Esophagus squamous epithelium (tissue), 5 donors: Measurements from ENCODE around the gene GPSM1. TPM values are rescaled to one million over a fixed set of nuclear protein-coding genes. Genes with fewer than 3 reads are reported as not detected.

Source experiments
- DNase-seq: peaks from one replicate; lab custom pipeline; 2025; lab: John Stamatoyannopoulos, UW
- H3K27ac ChIP-seq, 4 donors: fragments of 200-600 bp; sonication (generic); one replicate each; pipeline ENCODE4 v1.5.1; 2016 to 2019; ENCODE audit warnings: mild to moderate bottlenecking in 1 of 4
- H3K27me3 ChIP-seq, 4 donors: fragments of 200-600 bp; sonication (generic); 1 replicate in 3 of 4; 2 replicates in 1 of 4; pipeline versions ENCODE4 v1.5.1 to v1.6.0; 2017 to 2021; ENCODE audit warnings: antibody characterized with exemption in 1 of 4
- H3K36me3 ChIP-seq, 3 donors: fragments of 200-600 bp; sonication (generic); one replicate each; pipeline ENCODE4 v1.5.1; 2016 to 2019
- H3K4me1 ChIP-seq, 3 donors: fragments of 200-600 bp; sonication (generic); one replicate each; pipeline ENCODE4 v1.5.1; 2017 to 2019
- H3K4me3 ChIP-seq, 4 donors: fragments of 200-600 bp; sonication (generic); 1 replicate in 3 of 4; 2 replicates in 1 of 4; pipeline ENCODE4 v1.5.1; 2016 to 2019; ENCODE audit warnings: mild to moderate bottlenecking in 2 of 4, moderate library complexity in 1 of 4
- H3K9me3 ChIP-seq, 3 donors: fragments of 200-600 bp; sonication (generic); one replicate each; pipeline ENCODE4 v1.5.1; 2016 to 2019
- CTCF ChIP-seq, 6 experiments: fragments of 450-650 bp in 4 of 6; fragments of 200-600 bp in 2 of 6; sonication (generic) in 2 of 6; IDR thresholded peaks; one replicate each; pipeline ENCODE4 v1.5.1; 2016 to 2019; ENCODE audit warnings: antibody characterized with exemption in 6 of 6, mild to moderate bottlenecking in 4 of 6, moderate library complexity in 4 of 6
- POLR2A ChIP-seq, 4 donors: fragments of 450-650 bp; IDR thresholded peaks; one replicate each; pipeline ENCODE4 v1.6.1; 2017; ENCODE audit warnings: antibody characterized with exemption in 4 of 4, mild to moderate bottlenecking in 4 of 4, moderate library complexity in 3 of 4
- WGBS, 2 donors: methylation state at CpG; one replicate each; pipeline ENCODE4 v1.1.5; 2018; 5-methylcytosine and 5-hydroxymethylcytosine counted together
- intact Hi-C: fragments of 100-400 bp; cut with DNase I; formaldehyde crosslinking; loops from one replicate; pipeline ENCODE4 v1.15.0; 2022
- total RNA-seq, 4 donors: library from RNA; depleted of rRNA; stranded (reverse); fragments of >200 nt; gene quantifications; one replicate each; pipeline ENCODE4 v1.1.0, GENCODE V29; 2016
- donor health status: DM: yes; HTN: yes; CAD: no.

GPSM1 gene
- total RNA-seq, 4 donors from 2014 or later = 0.72 to 8.2 (median 1.9) TPM

DNA sequence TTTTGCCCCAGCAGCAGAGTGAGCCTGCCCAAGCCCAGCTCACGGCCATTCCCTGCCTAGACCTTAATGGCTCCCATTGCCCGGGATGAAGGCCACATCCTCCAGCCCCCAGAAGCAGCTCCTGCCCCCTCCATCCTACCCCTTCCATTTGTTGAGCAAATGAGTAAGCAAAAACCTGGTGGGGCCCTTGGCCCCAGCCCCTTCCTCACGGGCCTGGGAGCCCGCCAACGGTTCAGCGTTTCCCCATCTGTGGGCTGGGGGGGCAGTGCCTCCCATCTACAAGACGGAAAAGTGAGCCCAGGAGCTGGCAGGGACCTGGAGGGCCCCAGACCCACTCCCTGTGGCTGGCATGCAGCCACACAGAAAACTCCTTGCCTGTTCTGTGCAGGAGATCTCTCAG is 27.8 kb upstream of the GPSM1 start:
- H3K36me3 ChIP-seq = no peaks in the 10 kb centered on the region
- no peak for DNase-seq
- no peak overlapping the region for H3K4me3 ChIP-seq
- intact Hi-C loops = no loop called here
- peaks cover 0 to 71% (median 0%) of the 10 kb centered on the region in 4 donors for H3K27me3 ChIP-seq
- no peak overlapping the region for H3K27ac ChIP-seq
- peaks cover 0 to 25% (median 8%) of the 10 kb centered on the region in 3 donors for H3K4me1 ChIP-seq
- no peaks in the 10 kb centered on the region for H3K9me3 ChIP-seq
- 0% methylated on average over 1 of the region's 7 CpGs; no CpG with 5 or more reads in 1 of the 2 donors for WGBS, 2 donors
- TF ChIP-seq POLR2A (IDR thresholded peaks at IDR 0.05) (no peak), CTCF (IDR thresholded peaks at IDR 0.05) (no peak)

DNA sequence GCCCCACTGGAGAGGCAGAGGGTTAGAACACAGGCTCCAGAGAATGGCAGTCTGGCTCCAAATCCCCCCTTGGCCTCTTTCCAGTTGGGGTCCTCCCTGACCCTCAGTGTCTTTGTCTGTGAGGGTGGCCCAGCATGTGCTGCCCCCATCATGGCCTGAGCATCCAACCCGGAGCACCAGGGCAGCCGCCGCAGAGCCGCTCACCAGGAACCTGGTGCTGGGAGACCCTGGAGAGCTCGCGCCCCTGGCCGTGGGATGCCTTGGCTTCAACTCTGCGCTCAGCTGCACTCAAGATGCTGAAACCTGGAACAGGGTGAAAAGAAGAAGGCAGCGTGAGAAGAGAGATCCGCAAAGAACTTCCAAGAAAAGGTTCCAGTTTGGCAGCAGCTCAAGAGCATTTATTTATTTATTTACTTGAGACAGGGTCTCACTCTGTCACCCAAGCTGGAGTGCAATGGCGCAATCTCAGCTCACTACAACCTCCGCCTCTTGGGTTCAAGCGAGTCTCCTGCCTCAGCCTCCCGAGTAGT is 27.3 kb upstream of the GPSM1 start:
- intact Hi-C loops = no loop called here
- Histone ChIP-seq H3K4me1 (peaks cover 0 to 25% (median 8%) of the 10 kb centered on the region in 3 donors), H3K9me3 (no peaks in the 10 kb centered on the region), H3K4me3 (no peak overlapping the region), H3K36me3 (no peaks in the 10 kb centered on the region), H3K27ac (no peak overlapping the region), H3K27me3 (peaks cover 0 to 71% (median 0%) of the 10 kb centered on the region in 4 donors)
- TF ChIP-seq POLR2A (IDR thresholded peaks at IDR 0.05) (no peak), CTCF (IDR thresholded peaks at IDR 0.05) (no peak)
- WGBS, 2 donors = 64 to 82% methylated on average over 6 to 9 of the region's 14 CpGs
- DNase-seq = no peak

GRCh38 chr9:136300866-136301265 is 26.5 kb upstream of the GPSM1 start:
- H3K4me1 ChIP-seq = peaks cover 0 to 25% (median 8%) of the 10 kb centered on the region in 3 donors
- H3K4me3 ChIP-seq = no peak overlapping the region
- no peaks in the 10 kb centered on the region for H3K9me3 ChIP-seq
- no peak for DNase-seq
- WGBS, 2 donors = 89 to 97% methylated on average over 3 to 13 of the region's 13 CpGs
- TF ChIP-seq CTCF (IDR thresholded peaks at IDR 0.05) (no peak), POLR2A (IDR thresholded peaks at IDR 0.05) (no peak)
- H3K27ac ChIP-seq = no peak overlapping the region
- H3K27me3 ChIP-seq = peaks cover 0 to 72% (median 0%) of the 10 kb centered on the region in 4 donors
- no peaks in the 10 kb centered on the region for H3K36me3 ChIP-seq
- intact Hi-C loops = no loop called here

- H3K4me3 ChIP-seq = no peak overlapping the region
- no peaks in the 10 kb centered on the region for H3K9me3 ChIP-seq
- peaks cover 0 to 72% (median 0%) of the 10 kb centered on the region in 4 donors for H3K27me3 ChIP-seq
- H3K4me1 ChIP-seq = peaks cover 0 to 9% (median 0%) of the 10 kb centered on the region in 3 donors
- no peak overlapping the region for H3K27ac ChIP-seq
- 89% methylated on average over 7 to 11 of the region's 12 CpGs for WGBS, 2 donors
- no peaks in the 10 kb centered on the region for H3K36me3 ChIP-seq
- TF ChIP-seq POLR2A (IDR thresholded peaks at IDR 0.05) (no peak), CTCF (IDR thresholded peaks at IDR 0.05) (no peak)
- no peak for DNase-seq
- intact Hi-C loops = no loop called here
These were observed 24.8 kb upstream of the GPSM1 start for GRCh38 chr9:136302527-136302926.

DNA sequence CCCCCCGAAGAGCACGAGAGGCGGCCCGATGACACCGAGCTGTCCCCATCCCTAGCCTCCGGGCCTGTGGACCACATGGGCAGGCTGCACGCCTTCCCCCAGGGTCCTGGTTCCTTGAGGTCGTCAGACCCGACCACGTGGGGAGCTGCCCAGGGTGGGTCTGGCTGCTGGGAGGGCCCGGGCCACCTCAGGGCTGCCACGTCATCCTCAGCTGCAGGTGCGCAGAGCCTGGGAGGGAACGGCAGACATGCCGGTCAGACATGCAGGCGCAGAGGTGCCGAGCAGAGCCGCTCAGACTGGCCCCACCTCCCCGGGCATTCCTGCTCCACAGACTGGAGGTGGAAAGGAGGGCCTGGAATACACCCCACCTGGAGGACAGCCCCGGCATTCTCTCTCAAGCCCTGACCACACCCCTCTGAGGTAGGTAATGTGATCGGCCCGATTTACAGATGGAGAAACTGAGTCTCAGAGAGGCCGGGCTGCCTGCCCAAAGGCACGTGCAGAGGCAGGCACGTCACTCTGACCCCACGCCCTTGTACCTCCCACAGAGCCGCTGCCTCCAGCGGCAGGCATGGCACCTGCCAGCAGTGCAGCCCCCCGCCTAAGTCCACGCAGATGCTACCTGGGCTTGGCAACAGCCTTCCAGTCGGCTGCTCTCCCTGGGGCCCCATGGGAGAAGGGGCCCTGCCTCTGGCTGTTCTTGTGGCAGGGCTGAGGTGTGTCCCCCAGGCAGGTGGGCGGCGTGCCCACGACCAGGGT is 24.1 kb upstream of the GPSM1 start:
- no peak for DNase-seq
- 68% methylated on average over 21 of the region's 34 CpGs; no CpG with 5 or more reads in 1 of the 2 donors for WGBS, 2 donors
- TF ChIP-seq CTCF (IDR thresholded peaks at IDR 0.05) = no peak
- TF ChIP-seq POLR2A (IDR thresholded peaks at IDR 0.05) = no peak
- peaks cover 0 to 6% (median 0%) of the 10 kb centered on the region in 3 donors for H3K4me1 ChIP-seq
- no peak overlapping the region for H3K4me3 ChIP-seq
- H3K27me3 ChIP-seq = peaks cover 0 to 65% (median 0%) of the 10 kb centered on the region in 4 donors
- no peak overlapping the region for H3K27ac ChIP-seq
- intact Hi-C loops = no loop called here
- H3K9me3 ChIP-seq = no peaks in the 10 kb centered on the region
- no peaks in the 10 kb centered on the region for H3K36me3 ChIP-seq
